ENCODE results near the gene SOCS3.

- TF ChIP-seq CTCF (IDR thresholded peaks at IDR 0.05; ENCODE audit: low read length), result no peak
- no peak for TF ChIP-seq EZH2 (optimal IDR thresholded peaks at IDR 0.05; ENCODE audit: low read depth, low read length)
- TF ChIP-seq EZH2phosphoT487 (IDR thresholded peaks at IDR 0.05; ENCODE audit: low read length), result no peak
Measured at GRCh38 chr17:78409191-78409928, 49.5 kb upstream of the SOCS3 start.
